Measurements from ENCODE around the gene UHMK1. TPM values are rescaled to one million over a fixed set of nuclear protein-coding genes. Genes with fewer than 3 reads are reported as not detected.

The UHMK1 gene
- total RNA-seq, 1 experiment from 2014 or later, result 207 TPM

GRCh38 chr1:162497104-162497722, 405 bp upstream of the UHMK1 start:
- Histone ChIP-seq H3K9ac (ENCODE audit: low read length) (peak overlapping the region; percentile 86), H3K79me2 (ENCODE audit: low read length) (peaks cover 49% of the 10 kb centered on the region), H4K20me1 (ENCODE audit: insufficient read depth, low read depth, low read length) (peaks cover 26% of the 10 kb centered on the region), H3K9me2 (replicated peaks; ENCODE audit: insufficient read depth, low read length) (peaks cover 6% of the 10 kb centered on the region; the same call in 1 of the 2 replicates), H3K9me3 (ENCODE audit: low read length) (no peaks in the 10 kb centered on the region), H3K4me2 (ENCODE audit: low read depth, low read length, poor library complexity, severe bottlenecking) (peak overlapping the region; percentile 84), H3K36me3 (ENCODE audit: insufficient read depth, low read length) (peaks cover 23% of the 10 kb centered on the region), H3K4me1 (ENCODE audit: low read length) (peaks cover 28% of the 10 kb centered on the region), H3K27ac (ENCODE audit: low read length) (peak overlapping the region; percentile 47), H3K4me3 (ENCODE audit: low read length) (peak overlapping the region; percentile 79), H3K27me3 (ENCODE audit: low read length) (no peaks in the 10 kb centered on the region), H2AFZ (ENCODE audit: low read length) (peak overlapping the region; percentile 98)
- DNase-seq, result no peak

- peaks cover 26% of the 10 kb centered on the region for H4K20me1 ChIP-seq (ENCODE audit: insufficient read depth, low read depth, low read length)
- no peaks in the 10 kb centered on the region for H3K27me3 ChIP-seq (ENCODE audit: low read length)
- peak overlapping the region; percentile 79 for H3K4me3 ChIP-seq (ENCODE audit: low read length)
- DNase-seq, result peak; percentile 88
- H3K36me3 ChIP-seq (ENCODE audit: insufficient read depth, low read length), result peaks cover 35% of the 10 kb centered on the region
- H3K4me2 ChIP-seq (ENCODE audit: low read depth, low read length, poor library complexity, severe bottlenecking), result peak overlapping the region; percentile 84
- H3K9me2 ChIP-seq (replicated peaks; ENCODE audit: insufficient read depth, low read length), result peaks cover 6% of the 10 kb centered on the region; the same call in 1 of the 2 replicates
- peak overlapping the region; percentile 76; the same call in 1 of the 2 replicates for H2AFZ ChIP-seq (ENCODE audit: low read length)
- peak overlapping the region; percentile 86 for H3K9ac ChIP-seq (ENCODE audit: low read length)
- no peaks in the 10 kb centered on the region for H3K9me3 ChIP-seq (ENCODE audit: low read length)
- peaks cover 61% of the 10 kb centered on the region for H3K79me2 ChIP-seq (ENCODE audit: low read length)
- H3K27ac ChIP-seq (ENCODE audit: low read length), result peak overlapping the region; percentile 76
- H3K4me1 ChIP-seq (ENCODE audit: low read length), result peaks cover 28% of the 10 kb centered on the region
Measured at GRCh38 chr1:162498496-162498810, 835 bp downstream of the UHMK1 start.

DNA sequence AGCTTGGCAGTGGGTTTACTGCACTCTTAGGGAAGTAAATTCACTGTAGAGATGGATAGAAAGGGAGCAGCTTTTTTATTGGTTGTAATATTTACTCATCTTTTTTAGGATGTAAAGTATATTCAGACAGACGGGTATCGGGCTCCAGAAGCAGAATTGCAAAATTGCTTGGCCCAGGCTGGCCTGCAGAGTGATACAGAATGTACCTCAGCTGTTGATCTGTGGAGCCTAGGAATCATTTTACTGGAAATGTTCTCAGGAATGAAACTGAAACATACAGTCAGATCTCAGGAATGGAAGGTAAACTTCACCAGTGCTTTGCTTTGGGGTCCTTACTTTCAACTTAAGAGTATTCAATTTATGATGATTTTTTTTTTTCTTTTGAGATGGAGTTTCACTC, 3.2 kb downstream of the UHMK1 start:
- no peak overlapping the region for H3K4me3 ChIP-seq (ENCODE audit: low read length)
- no peak for DNase-seq
- H3K4me1 ChIP-seq (ENCODE audit: low read length), result peaks cover 28% of the 10 kb centered on the region
- no peak overlapping the region for H3K27ac ChIP-seq (ENCODE audit: low read length)
- peaks cover 6% of the 10 kb centered on the region; the same call in 1 of the 2 replicates for H3K9me2 ChIP-seq (replicated peaks; ENCODE audit: insufficient read depth, low read length)
- H3K4me2 ChIP-seq (ENCODE audit: low read depth, low read length, poor library complexity, severe bottlenecking), result no peak overlapping the region
- no peaks in the 10 kb centered on the region for H3K9me3 ChIP-seq (ENCODE audit: low read length)
- no peaks in the 10 kb centered on the region for H3K27me3 ChIP-seq (ENCODE audit: low read length)
- peaks cover 53% of the 10 kb centered on the region for H3K36me3 ChIP-seq (ENCODE audit: insufficient read depth, low read length)
- no peak overlapping the region for H3K9ac ChIP-seq (ENCODE audit: low read length)
- H2AFZ ChIP-seq (ENCODE audit: low read length), result no peak overlapping the region
- H4K20me1 ChIP-seq (ENCODE audit: insufficient read depth, low read depth, low read length), result peaks cover 26% of the 10 kb centered on the region
- H3K79me2 ChIP-seq (ENCODE audit: low read length), result peaks cover 80% of the 10 kb centered on the region

DNA sequence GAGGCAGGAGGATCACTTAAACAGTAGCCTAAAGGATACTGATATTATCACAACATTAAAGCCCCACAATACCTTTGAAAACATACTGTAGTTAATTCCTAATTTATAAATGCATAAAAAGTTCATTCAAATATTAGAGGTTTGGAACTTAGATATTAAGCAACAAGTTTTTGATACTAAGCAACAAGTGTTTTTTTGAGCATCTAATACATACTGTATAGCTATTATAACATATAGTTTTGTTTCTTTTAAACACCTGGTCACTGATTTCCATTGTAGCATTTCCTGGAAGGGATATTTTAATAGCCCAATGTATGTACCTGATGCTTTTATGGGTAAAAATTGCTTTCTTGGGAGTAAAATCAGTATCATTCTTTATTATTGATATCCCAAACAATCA, 4.5 kb downstream of the UHMK1 start:
- Histone ChIP-seq H3K27ac (ENCODE audit: low read length) (no peak overlapping the region), H3K9me3 (ENCODE audit: low read length) (no peaks in the 10 kb centered on the region), H3K79me2 (ENCODE audit: low read length) (peaks cover 93% of the 10 kb centered on the region), H3K36me3 (ENCODE audit: insufficient read depth, low read length) (peaks cover 63% of the 10 kb centered on the region), H3K4me1 (ENCODE audit: low read length) (peaks cover 27% of the 10 kb centered on the region), H4K20me1 (ENCODE audit: insufficient read depth, low read depth, low read length) (peaks cover 30% of the 10 kb centered on the region), H3K4me2 (ENCODE audit: low read depth, low read length, poor library complexity, severe bottlenecking) (no peak overlapping the region), H3K9me2 (replicated peaks; ENCODE audit: insufficient read depth, low read length) (peaks cover 3% of the 10 kb centered on the region; the same call in 1 of the 2 replicates), H3K27me3 (ENCODE audit: low read length) (no peaks in the 10 kb centered on the region), H2AFZ (ENCODE audit: low read length) (no peak overlapping the region), H3K9ac (ENCODE audit: low read length) (no peak overlapping the region), H3K4me3 (ENCODE audit: low read length) (no peak overlapping the region)
- DNase-seq, result no peak

DNA sequence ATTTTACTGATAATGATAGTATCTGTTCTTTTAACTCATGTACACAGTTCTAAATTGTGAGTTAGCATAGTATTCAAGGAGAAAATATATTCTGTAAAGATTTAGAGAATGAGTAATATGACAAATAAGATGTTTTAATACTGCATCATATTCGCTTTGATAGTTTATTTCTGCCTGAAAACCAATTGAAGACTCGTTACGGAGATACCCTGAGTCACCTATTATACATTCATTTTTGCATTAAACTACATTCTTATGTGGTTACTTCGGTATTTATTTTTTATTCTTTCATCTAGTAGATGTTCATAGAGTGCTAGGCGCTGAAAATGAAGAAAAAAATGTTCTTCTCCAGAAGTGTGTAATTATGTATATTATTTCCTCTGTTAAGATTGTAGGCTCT, 5.3 kb downstream of the UHMK1 start:
- no peak overlapping the region for H3K27ac ChIP-seq (ENCODE audit: low read length)
- H3K79me2 ChIP-seq (ENCODE audit: low read length), result peaks cover 91% of the 10 kb centered on the region
- no peak overlapping the region for H3K9ac ChIP-seq (ENCODE audit: low read length)
- peaks cover 22% of the 10 kb centered on the region for H3K4me1 ChIP-seq (ENCODE audit: low read length)
- H4K20me1 ChIP-seq (ENCODE audit: insufficient read depth, low read depth, low read length), result peaks cover 30% of the 10 kb centered on the region
- H2AFZ ChIP-seq (ENCODE audit: low read length), result no peak overlapping the region
- DNase-seq, result no peak
- no peak overlapping the region for H3K4me2 ChIP-seq (ENCODE audit: low read depth, low read length, poor library complexity, severe bottlenecking)
- H3K36me3 ChIP-seq (ENCODE audit: insufficient read depth, low read length), result peaks cover 63% of the 10 kb centered on the region
- H3K27me3 ChIP-seq (ENCODE audit: low read length), result no peaks in the 10 kb centered on the region
- H3K9me3 ChIP-seq (ENCODE audit: low read length), result no peaks in the 10 kb centered on the region
- no peak overlapping the region for H3K4me3 ChIP-seq (ENCODE audit: low read length)
- H3K9me2 ChIP-seq (replicated peaks; ENCODE audit: insufficient read depth, low read length), result no peaks in the 10 kb centered on the region

GRCh38 chr1:162527314-162527713, 29.7 kb downstream of the UHMK1 start:
- Histone ChIP-seq H3K9me2 (replicated peaks; ENCODE audit: insufficient read depth, low read length) (no peaks in the 10 kb centered on the region), H3K4me2 (ENCODE audit: low read depth, low read length, poor library complexity, severe bottlenecking) (no peak overlapping the region), H2AFZ (ENCODE audit: low read length) (no peak overlapping the region), H3K4me1 (ENCODE audit: low read length) (peaks cover 21% of the 10 kb centered on the region), H3K9me3 (ENCODE audit: low read length) (no peaks in the 10 kb centered on the region), H3K36me3 (ENCODE audit: insufficient read depth, low read length) (peaks cover 57% of the 10 kb centered on the region), H4K20me1 (ENCODE audit: insufficient read depth, low read depth, low read length) (no peaks in the 10 kb centered on the region), H3K9ac (ENCODE audit: low read length) (no peak overlapping the region), H3K4me3 (ENCODE audit: low read length) (no peak overlapping the region), H3K27ac (ENCODE audit: low read length) (no peak overlapping the region), H3K27me3 (ENCODE audit: low read length) (no peaks in the 10 kb centered on the region), H3K79me2 (ENCODE audit: low read length) (peaks cover 63% of the 10 kb centered on the region)
- DNase-seq, result no peak

DNA sequence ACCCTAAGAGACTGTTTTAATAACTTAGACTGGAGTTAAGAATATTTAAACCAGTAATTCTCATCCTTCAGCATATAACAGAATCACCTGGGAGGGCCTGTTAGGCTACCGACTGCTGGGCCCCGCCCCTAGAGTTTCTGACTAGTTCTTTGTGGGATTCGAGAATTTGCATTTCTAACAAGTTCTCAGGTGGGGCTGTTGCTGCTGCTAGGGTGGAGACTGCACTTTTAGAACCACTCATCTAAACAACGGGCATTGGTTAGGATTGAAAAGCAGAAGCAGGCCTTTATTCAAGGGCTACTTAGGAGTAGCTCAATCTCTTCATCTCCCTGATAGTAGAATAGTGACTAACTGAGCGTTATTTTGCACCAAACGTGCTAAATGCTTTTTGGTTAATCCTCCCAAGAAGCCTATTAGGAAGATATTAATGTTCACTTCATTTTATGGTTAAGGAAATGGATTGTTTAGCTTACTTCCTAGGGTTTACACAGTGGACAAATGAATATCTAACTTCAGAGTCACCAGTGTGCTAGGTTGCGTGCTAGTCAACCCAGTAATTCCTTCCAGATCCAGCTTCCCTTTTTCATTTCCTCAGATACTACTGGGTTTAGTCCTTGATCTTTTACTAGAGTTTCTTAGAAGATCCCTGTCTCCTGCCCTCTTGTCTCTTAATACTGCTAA, 32.8 kb downstream of the UHMK1 start:
- Histone ChIP-seq H3K4me1 (ENCODE audit: low read length) (peaks cover 21% of the 10 kb centered on the region), H3K79me2 (ENCODE audit: low read length) (peaks cover 36% of the 10 kb centered on the region), H3K27ac (ENCODE audit: low read length) (no peak overlapping the region), H3K9me3 (ENCODE audit: low read length) (no peaks in the 10 kb centered on the region), H3K27me3 (ENCODE audit: low read length) (no peaks in the 10 kb centered on the region), H3K36me3 (ENCODE audit: insufficient read depth, low read length) (peaks cover 28% of the 10 kb centered on the region), H3K4me2 (ENCODE audit: low read depth, low read length, poor library complexity, severe bottlenecking) (peak overlapping the region; percentile 5), H3K9me2 (replicated peaks; ENCODE audit: insufficient read depth, low read length) (no peaks in the 10 kb centered on the region), H4K20me1 (ENCODE audit: insufficient read depth, low read depth, low read length) (no peaks in the 10 kb centered on the region), H3K4me3 (ENCODE audit: low read length) (no peak overlapping the region), H2AFZ (ENCODE audit: low read length) (no peak overlapping the region), H3K9ac (ENCODE audit: low read length) (no peak overlapping the region)
- DNase-seq, result peak; percentile 78

DNA sequence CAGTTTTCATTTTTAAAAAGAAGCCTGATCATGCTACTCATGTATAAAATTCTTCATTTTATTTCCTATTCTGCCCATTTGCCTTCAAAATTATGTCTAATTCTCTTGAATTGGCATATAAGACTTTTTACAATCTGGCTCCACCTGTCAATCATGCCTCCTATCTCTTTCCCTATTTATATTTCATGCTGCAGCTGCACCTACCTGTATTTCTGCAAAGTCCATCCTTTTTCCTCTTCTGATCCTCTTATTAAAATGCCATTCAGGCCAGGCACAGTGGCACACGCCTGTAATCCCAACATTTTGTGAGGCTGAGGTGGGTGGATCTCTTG, 33.3 kb downstream of the UHMK1 start:
- no peak overlapping the region for H3K9ac ChIP-seq (ENCODE audit: low read length)
- H3K27ac ChIP-seq (ENCODE audit: low read length), result no peak overlapping the region
- H3K4me3 ChIP-seq (ENCODE audit: low read length), result no peak overlapping the region
- peaks cover 23% of the 10 kb centered on the region; the same call in 1 of the 2 replicates for H3K36me3 ChIP-seq (ENCODE audit: insufficient read depth, low read length)
- H3K79me2 ChIP-seq (ENCODE audit: low read length), result peaks cover 31% of the 10 kb centered on the region
- no peak for DNase-seq
- H3K9me2 ChIP-seq (replicated peaks; ENCODE audit: insufficient read depth, low read length), result no peaks in the 10 kb centered on the region
- no peaks in the 10 kb centered on the region for H4K20me1 ChIP-seq (ENCODE audit: insufficient read depth, low read depth, low read length)
- peaks cover 21% of the 10 kb centered on the region for H3K4me1 ChIP-seq (ENCODE audit: low read length)
- no peaks in the 10 kb centered on the region for H3K9me3 ChIP-seq (ENCODE audit: low read length)
- no peaks in the 10 kb centered on the region for H3K27me3 ChIP-seq (ENCODE audit: low read length)
- no peak overlapping the region for H2AFZ ChIP-seq (ENCODE audit: low read length)
- H3K4me2 ChIP-seq (ENCODE audit: low read depth, low read length, poor library complexity, severe bottlenecking), result no peak overlapping the region

Measured in Karpas-422 (cell line).